ENCODE measurements around the gene BCORL1. TPM values are rescaled to one million over a fixed set of nuclear protein-coding genes. Genes with fewer than 3 reads are reported as not detected.
A peak's percentile ranks its signal among the peaks of the same experiment; 100 is the strongest.

Gene BCORL1
- total and polyA plus RNA-seq, 2 of the 8 experiments (the other 6 are each of a cell fraction or from before 2014, with no cell fraction given) = 1.4 to 6.2 TPM

DNA sequence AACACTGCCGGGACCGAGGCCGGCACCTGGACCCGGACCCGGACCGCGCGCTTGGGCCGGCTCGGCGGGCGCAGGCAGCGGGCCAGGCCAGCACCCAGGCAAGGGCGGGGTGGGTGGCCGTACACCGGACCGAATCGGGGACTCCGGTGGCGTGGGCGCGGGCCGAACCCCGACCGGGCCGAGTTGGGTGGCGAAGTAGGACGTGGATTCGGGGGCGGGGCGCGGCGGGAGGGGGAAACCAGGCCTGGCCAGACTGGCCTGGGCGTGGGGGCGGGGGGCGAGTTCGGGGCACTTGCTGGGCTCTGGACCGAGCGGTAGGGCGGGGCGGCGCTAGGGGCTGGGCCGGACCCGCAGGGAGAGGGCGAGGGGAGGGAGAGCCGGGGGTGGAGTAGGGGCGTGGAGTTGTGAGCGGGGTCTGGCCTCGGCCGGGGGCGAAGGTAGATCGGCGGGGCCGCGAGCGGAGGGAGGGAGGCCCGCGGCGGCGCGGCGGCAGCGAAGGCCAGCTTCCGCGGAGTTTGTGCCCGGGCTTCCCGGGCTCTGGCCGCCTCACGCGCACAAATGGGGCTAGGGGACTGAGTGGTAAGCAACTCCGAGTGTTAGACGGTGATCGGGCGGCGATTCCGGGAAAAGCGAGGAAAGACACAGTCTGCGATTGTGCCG lies 1.8 kb upstream of the BCORL1 start (continued):
- TF ChIP-seq SUZ12 (IDR thresholded peaks at IDR 0.05; ENCODE audit: low read length) (peak; percentile 61), BRCA1 (IDR thresholded peaks at IDR 0.05; ENCODE audit: low read depth, low read length) (no peak), SAP30 (IDR thresholded peaks at IDR 0.05; ENCODE audit: insufficient read depth, insufficient replicate concordance, low read length) (no peak), BACH1 (IDR thresholded peaks at IDR 0.05; ENCODE audit: low read length) (peak; percentile 59), SP1 (IDR thresholded peaks at IDR 0.05; ENCODE audit: low read depth, low read length) (no peak), CHD2 (IDR thresholded peaks at IDR 0.05; ENCODE audit: low read length) (no peak), RFX5 (IDR thresholded peaks at IDR 0.05; ENCODE audit: borderline replicate concordance, low read depth, low read length) (no peak), NANOG (IDR thresholded peaks at IDR 0.05; ENCODE audit: insufficient read depth, low read depth, low read length, poor library complexity, severe bottlenecking) (no peak), BCL11A (IDR thresholded peaks at IDR 0.05; ENCODE audit: low read depth in 2 of 2, low read length in 2 of 2) (no peak), KDM4A (IDR thresholded peaks at IDR 0.05; ENCODE audit: low read depth, low read length, severe bottlenecking) (peak; percentile 81), EP300 (IDR thresholded peaks at IDR 0.05; ENCODE audit: borderline replicate concordance in 1 of 2, low read depth in 2 of 2, low read length in 2 of 2) (no peak), TCF12 (IDR thresholded peaks at IDR 0.05; ENCODE audit: low read depth, low read length) (no peak), FOSL1 (IDR thresholded peaks at IDR 0.05; ENCODE audit: insufficient read depth, low read depth, low read length) (no peak), JUN (IDR thresholded peaks at IDR 0.05; ENCODE audit: low read depth, low read length) (no peak), GABPA (IDR thresholded peaks at IDR 0.05; ENCODE audit: borderline replicate concordance, insufficient read depth, low read length) (no peak), TAF7 (optimal IDR thresholded peaks at IDR 0.05; ENCODE audit: borderline replicate concordance, low read depth, low read length) (no peak), EZH2 (IDR thresholded peaks at IDR 0.05; ENCODE audit: low read depth, low read length, severe bottlenecking) (peak; percentile 9), GTF2F1 (IDR thresholded peaks at IDR 0.05; ENCODE audit: borderline replicate concordance, low read depth, low read length) (no peak), KDM1A (IDR thresholded peaks at IDR 0.05; ENCODE audit: borderline replicate concordance, low read length) (no peak)
- TF ChIP-seq, protein P1, sequence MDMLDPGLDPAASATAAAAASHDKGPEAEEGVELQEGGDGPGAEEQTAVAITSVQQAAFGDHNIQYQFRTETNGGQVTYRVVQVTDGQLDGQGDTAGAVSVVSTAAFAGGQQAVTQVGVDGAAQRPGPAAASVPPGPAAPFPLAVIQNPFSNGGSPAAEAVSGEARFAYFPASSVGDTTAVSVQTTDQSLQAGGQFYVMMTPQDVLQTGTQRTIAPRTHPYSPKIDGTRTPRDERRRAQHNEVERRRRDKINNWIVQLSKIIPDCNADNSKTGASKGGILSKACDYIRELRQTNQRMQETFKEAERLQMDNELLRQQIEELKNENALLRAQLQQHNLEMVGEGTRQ (IDR thresholded peaks at IDR 0.05; ENCODE audit: low read length) = no peak
